B cell (primary cell): Measurements from ENCODE around the gene LGALS7. TPM values are rescaled to one million over a fixed set of nuclear protein-coding genes. Genes with fewer than 3 reads are reported as not detected.

ENCODE experiments used
- ATAC-seq: fragments of 200-7000 bp; cut with Tn5 transposase; one replicate; pipeline ENCODE4 v1.10.0; 2021; ENCODE audit warnings: low read depth, mild to moderate bottlenecking, moderate number of reproducible peaks, moderate library complexity
- CTCF ChIA-PET: fragments of 350-600 bp; sonication (Branson Sonifier 250); formaldehyde crosslinking; loops from one replicate; lab custom pipeline; 2021; ENCODE audit warnings: antibody characterized with exemption, inconsistent platforms; lab: Charles Lee
- POLR2A ChIA-PET: fragments of 350-600 bp; sonication (Branson Sonifier 250); formaldehyde crosslinking; loops from one replicate; lab custom pipeline; 2021; ENCODE audit warnings: antibody characterized with exemption; lab: Charles Lee
- DNase-seq: peaks from one replicate; pipeline ENCODE4 v3.0.0; 2013
- H2AFZ ChIP-seq: 2 replicates; pipeline ENCODE4 v1.6.1; 2012; ENCODE audit warnings: mild to moderate bottlenecking, low read depth, low read length; ENCODE audit not compliant: insufficient read depth, poor library complexity, severe bottlenecking
- H3K27ac ChIP-seq, 2 donors: 1 replicate in 1 of 2; 2 replicates in 1 of 2; pipeline ENCODE4 v1.5.1; 2012 to 2013; ENCODE audit warnings: low read length in 2 of 2, mild to moderate bottlenecking in 2 of 2, moderate library complexity in 1 of 2
- H3K27me3 ChIP-seq, 4 experiments: fragments of 200-600 bp in 1 of 4; sonication (generic) in 1 of 4; replicated peaks in 1 of 4; 1 replicate in 2 of 4; 2 replicates in 2 of 4; pipeline versions ENCODE4 v1.6.1 to v1.7.0; 2013 to 2016; ENCODE audit warnings: low read length in 3 of 4, mild to moderate bottlenecking in 2 of 4, mixed read lengths in 1 of 4, moderate library complexity in 1 of 4; ENCODE audit not compliant: insufficient read depth in 4 of 4, control insufficient read depth in 3 of 4; ENCODE audit errors: control extremely low read depth in 1 of 4
- H3K36me3 ChIP-seq, 2 experiments: replicated peaks in 1 of 2; 1 replicate in 1 of 2; 2 replicates in 1 of 2; pipeline versions ENCODE4 v1.6.1 to v1.7.1; 2013; ENCODE audit warnings: low read length in 1 of 2; ENCODE audit not compliant: insufficient read depth in 2 of 2, control insufficient read depth in 1 of 2; ENCODE audit errors: control extremely low read depth in 1 of 2, extremely low read depth in 1 of 2
- H3K4me1 ChIP-seq, 2 donors: fragments of 200-600 bp in 1 of 2; sonication (generic) in 1 of 2; 1 replicate in 1 of 2; 2 replicates in 1 of 2; pipeline versions ENCODE4 v1.5.1 to v1.6.1; 2013 to 2017; ENCODE audit warnings: low read length in 2 of 2; ENCODE audit not compliant: control insufficient read depth in 2 of 2, insufficient read depth in 2 of 2
- H3K4me2 ChIP-seq: replicated peaks from 2 replicates; pipeline ENCODE3; 2012; ENCODE audit warnings: mild to moderate bottlenecking, low read depth, low read length; ENCODE audit not compliant: poor library complexity, severe bottlenecking
- H3K4me3 ChIP-seq, 5 experiments: fragments of 200-600 bp in 1 of 5; sonication (generic) in 1 of 5; 1 replicate in 3 of 5; 2 replicates in 2 of 5; pipeline versions ENCODE4 v1.5.1 to v1.7.0; 2011 to 2016; ENCODE audit warnings: low read length in 4 of 5, mild to moderate bottlenecking in 4 of 5, low read depth in 2 of 5, control low read depth in 1 of 5, moderate library complexity in 1 of 5; ENCODE audit not compliant: insufficient read depth in 1 of 5; ENCODE audit errors: control extremely low read depth in 1 of 5, extremely low read depth in 1 of 5
- H3K79me2 ChIP-seq: fragments of 200-600 bp; sonication (generic); one replicate; pipeline ENCODE4 v1.6.0; 2016; ENCODE audit warnings: low read length; ENCODE audit not compliant: control insufficient read depth, insufficient read depth
- H3K9ac ChIP-seq: fragments of 200-600 bp; sonication (generic); 2 replicates; pipeline ENCODE4 v1.6.1; 2017; ENCODE audit warnings: mild to moderate bottlenecking, low read length, moderate library complexity
- H3K9me3 ChIP-seq, 3 donors: one replicate each; pipeline versions ENCODE4 v1.6.1 to v1.7.1; 2013; ENCODE audit warnings: low read length in 2 of 3; ENCODE audit not compliant: control insufficient read depth in 2 of 3, insufficient read depth in 1 of 3; ENCODE audit errors: control extremely low read depth in 1 of 3
- H4K20me1 ChIP-seq: 2 replicates; pipeline ENCODE4 v1.6.0; 2012; ENCODE audit warnings: mild to moderate bottlenecking, low read length; ENCODE audit not compliant: insufficient read depth, control insufficient read depth, poor library complexity, severe bottlenecking
- H3K27ac Mint-ChIP-seq: one replicate; pipeline ENCODE4 v1.8.0; 2021; ENCODE audit warnings: mixed read lengths
- H3K27me3 Mint-ChIP-seq: one replicate; pipeline ENCODE4 v1.8.0; 2021; ENCODE audit warnings: mixed read lengths
- H3K4me1 Mint-ChIP-seq: one replicate; pipeline ENCODE4 v1.8.0; 2021; ENCODE audit warnings: mixed read lengths
- H3K4me3 Mint-ChIP-seq: one replicate; pipeline ENCODE4 v1.8.0; 2021; ENCODE audit warnings: mixed read lengths
- H3K9me3 Mint-ChIP-seq: one replicate; pipeline ENCODE4 v1.8.0; 2022; ENCODE audit warnings: mixed read lengths; ENCODE audit not compliant: insufficient read depth
- CTCF ChIP-seq: fragments of 200-600 bp; IDR thresholded peaks from one replicate; pipeline ENCODE4 v1.8.0; 2022; ENCODE audit warnings: antibody characterized with exemption, mild to moderate bottlenecking
- EZH2 ChIP-seq: IDR thresholded peaks from 2 replicates; pipeline ENCODE4 v1.6.1; 2012; ENCODE audit warnings: borderline replicate concordance, low read depth, mild to moderate bottlenecking, moderate library complexity, low read length; ENCODE audit not compliant: insufficient read depth, poor library complexity, severe bottlenecking
- WGBS: methylation state at CpG from one replicate; pipeline ENCODE4 v1.1.5; 2013; ENCODE audit warnings: missing lambda C conversion rate; ENCODE audit not compliant: insufficient coverage; 5-methylcytosine and 5-hydroxymethylcytosine counted together
- intact Hi-C: fragments of 100-400 bp; cut with micrococcal nuclease; formaldehyde crosslinking; loops from one replicate; pipeline ENCODE4 v1.10.0; 2022
- polyA plus RNA-seq: library from polyadenylated mRNA; depleted of rRNA; stranded (reverse); fragments of >200 nt; gene quantifications from 2 replicates; pipeline ENCODE4 v1.2.3, GENCODE V29; 2012
- total RNA-seq, 2 donors: library from RNA; stranded (reverse); fragments of 120-200 nt in 1 of 2; gene quantifications; 1 replicate in 1 of 2; 2 replicates in 1 of 2; pipeline versions ENCODE4 v1.2.3 to v1.2.4, GENCODE V29; 2013 to 2022

The LGALS7 gene
- total and polyA plus RNA-seq, 2 donors (not counting 1 experiment from before 2014, with no cell fraction given) = not detected

DNA sequence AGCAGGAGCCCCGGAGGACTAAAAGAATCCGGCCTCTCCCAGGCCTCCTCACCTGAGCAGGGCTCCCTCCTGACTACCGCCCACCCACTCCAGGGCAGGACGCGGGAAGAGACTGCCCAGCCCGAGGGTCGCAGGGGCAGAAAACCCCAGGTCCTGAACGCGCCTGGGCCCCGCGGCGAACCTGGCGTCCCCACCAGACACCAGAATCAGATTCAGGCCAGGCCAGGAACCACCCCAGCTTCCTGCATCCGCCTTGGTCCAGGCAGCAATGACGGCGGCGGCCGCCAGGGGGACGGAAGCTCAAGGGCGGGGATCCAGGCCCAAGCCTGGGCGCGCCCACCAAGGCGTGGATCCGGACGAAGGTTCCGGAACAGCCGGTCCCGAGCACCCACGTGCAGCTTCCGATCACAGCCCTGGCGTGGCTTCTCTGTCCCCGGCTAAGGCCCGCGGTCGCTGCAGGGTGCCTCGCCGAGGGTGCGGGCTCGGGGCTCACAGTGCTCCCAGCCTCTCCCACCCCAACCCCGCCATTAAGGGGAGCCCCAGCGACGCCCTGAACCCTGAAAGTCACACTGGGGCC lies 3.6 kb downstream of the LGALS7 start:
- peak; percentile 95 for DNase-seq
- Mint-ChIP-seq H3K27ac (peak overlapping the region; percentile 89), H3K4me1 (peaks cover 11% of the 10 kb centered on the region), H3K27me3 (no peaks in the 10 kb centered on the region), H3K9me3 (no peaks in the 10 kb centered on the region), H3K4me3 (peak overlapping the region; percentile 81)
- peak; percentile 91 for ATAC-seq
- Histone ChIP-seq H3K27ac (peak overlapping the region; percentile 75 to 77), H3K9me3 (peaks cover 0 to 5% (median 0%) of the 10 kb centered on the region in 3 donors), H3K36me3 (no peaks in the 10 kb centered on the region), H3K9ac (peak overlapping the region; percentile 62), H3K4me2 (peak overlapping the region; percentile 77), H3K27me3 (no peaks in the 10 kb centered on the region), H4K20me1 (no peaks in the 10 kb centered on the region), H3K4me3 (peak overlapping the region in 4 of 5 experiments; percentile 40 to 59 (median 47)), H3K79me2 (no peaks in the 10 kb centered on the region), H3K4me1 (peaks cover 6 to 12% of the 10 kb centered on the region in 2 donors), H2AFZ (peak overlapping the region; percentile 91)
- ChIA-PET CTCF (interaction anchor here (0.8 to 2.0 kb wide), 27 partner anchors 9 to 367 kb away, joined by 3 to 24 read pairs (median 5); partner anchors contain the start of genes ECH1, EIF3K, FAM98C and MRPS12), POLR2A (interaction anchor here (0.5 to 2.0 kb wide), 15 partner anchors 13 to 161 kb away, joined by 3 to 17 read pairs (median 5); partner anchors contain the start of genes ECH1, EIF3K, MRPS12 and SARS2)
- intact Hi-C loops = loop anchor here (2.0 to 5.0 kb wide), 4 partner anchors 37 to 161 kb away; partner anchors contain the start of genes ECH1, MRPS12 and SARS2
- TF ChIP-seq CTCF (peak; percentile 86), EZH2 (no peak)
- WGBS = 7% methylated on average over 42 of the region's 42 CpGs
